HepG2 (cell line): Measurements from ENCODE around the gene RPL23. TPM values are rescaled to one million over a fixed set of nuclear protein-coding genes. Genes with fewer than 3 reads are reported as not detected.

ENCODE experiments used
- ADNP ChIP-seq: sonication (generic); formaldehyde crosslinking; IDR thresholded peaks from 2 replicates; pipeline ENCODE4 v1.4.0; 2020; ENCODE audit warnings: missing genetic modification reagents
- AHR ChIP-seq: IDR thresholded peaks from 2 replicates; pipeline ENCODE4 v1.6.1; 2018; ENCODE audit warnings: missing genetic modification reagents, missing compliant biosample characterization
- CSRNP2 ChIP-seq: sonication (generic); formaldehyde crosslinking; conservative IDR thresholded peaks from 2 replicates; pipeline ENCODE4 v1.8.0; 2022; ENCODE audit warnings: low read depth, missing genetic modification reagents
- DZIP1 ChIP-seq: sonication (generic); formaldehyde crosslinking; IDR thresholded peaks from 2 replicates; pipeline ENCODE4 v1.5.0; 2020; ENCODE audit warnings: mild to moderate bottlenecking, missing genetic modification reagents
- E2F2 ChIP-seq: sonication (generic); formaldehyde crosslinking; IDR thresholded peaks from 2 replicates; pipeline ENCODE4 v1.4.0; 2020; ENCODE audit warnings: missing genetic modification reagents, borderline replicate concordance
- HCFC1 ChIP-seq: fragments of 150-350 bp; IDR thresholded peaks from 2 replicates; pipeline ENCODE4 v1.6.1; 2014; ENCODE audit warnings: low read depth, low read length
- MEIS1 ChIP-seq: sonication (generic); formaldehyde crosslinking; IDR thresholded peaks from 2 replicates; pipeline ENCODE4 v1.9.0; 2021; ENCODE audit warnings: mild to moderate bottlenecking, missing genetic modification reagents, moderate library complexity, borderline replicate concordance
- PCBP1 ChIP-seq: fragments of 200-400 bp; formaldehyde crosslinking; IDR thresholded peaks from 2 replicates; pipeline ENCODE4 v1.6.1; 2017; ENCODE audit warnings: mild to moderate bottlenecking, low read depth, low read length, borderline replicate concordance
- SNAPC2 ChIP-seq: sonication (generic); formaldehyde crosslinking; IDR thresholded peaks from 2 replicates; pipeline ENCODE4 v1.8.1; 2022; ENCODE audit warnings: mild to moderate bottlenecking, missing genetic modification reagents
- TOPORS ChIP-seq: sonication (generic); formaldehyde crosslinking; IDR thresholded peaks from 2 replicates; pipeline ENCODE4 v1.8.0; 2023; ENCODE audit warnings: mild to moderate bottlenecking, missing genetic modification reagents
- XRCC5 ChIP-seq: fragments of 200-400 bp; formaldehyde crosslinking; optimal IDR thresholded peaks from 2 replicates; pipeline ENCODE3; 2017; ENCODE audit warnings: mild to moderate bottlenecking, low read length
- ZHX2 ChIP-seq, 2 experiments: sonication (generic) in 1 of 2; formaldehyde crosslinking in 1 of 2; IDR thresholded peaks; 2 replicates each; pipeline versions ENCODE4 v1.6.1 to v1.9.0; 2014 to 2022; ENCODE audit warnings: antibody characterized with exemption in 1 of 2, borderline replicate concordance in 1 of 2, inconsistent platforms in 1 of 2, low read depth in 1 of 2, missing genetic modification reagents in 1 of 2
- ZNF224 ChIP-seq: sonication (generic); formaldehyde crosslinking; IDR thresholded peaks from 2 replicates; pipeline ENCODE4 v1.5.0; 2020; ENCODE audit warnings: mild to moderate bottlenecking, missing genetic modification reagents
- ZNF550 ChIP-seq: sonication (generic); formaldehyde crosslinking; IDR thresholded peaks from 2 replicates; pipeline ENCODE4 v1.4.0; 2020; ENCODE audit warnings: mild to moderate bottlenecking, missing genetic modification reagents, borderline replicate concordance
- ZNF619 ChIP-seq: sonication (generic); formaldehyde crosslinking; IDR thresholded peaks from 2 replicates; pipeline ENCODE4 v1.4.0; 2020; ENCODE audit warnings: mild to moderate bottlenecking, missing genetic modification reagents
- ZNF790 ChIP-seq: sonication (generic); formaldehyde crosslinking; IDR thresholded peaks from 2 replicates; pipeline ENCODE4 v1.8.0; 2022; ENCODE audit warnings: missing genetic modification reagents, mild to moderate bottlenecking, borderline replicate concordance
- polyA plus RNA-seq, 8 experiments: library from polyadenylated mRNA; depleted of rRNA in 3 of 8; stranded (reverse) in 7 of 8; unstranded in 1 of 8; fragments of >200 nt; fragmentation: Illumina TruSeq in 4 of 8; extraction: Trizol in 4 of 8; gene quantifications; 2 replicates each; pipeline versions ENCODE4 v1.2.1 to v1.2.3, GENCODE V29; 2011 to 2016; ENCODE audit warnings: low read depth in 4 of 8, missing spikeins in 1 of 8, mixed read lengths in 1 of 8; ENCODE audit not compliant: insufficient read depth in 1 of 8
- total RNA-seq, 5 experiments: library from RNA; depleted of rRNA; stranded (reverse); fragments of >200 nt; fragmentation: Illumina TruSeq; extraction: Trizol; gene quantifications; 2 replicates each; pipeline ENCODE4 v1.2.3, GENCODE V29; 2016; ENCODE audit warnings: low read depth in 1 of 5

The RPL23 gene
- total and polyA plus RNA-seq, 2 of the 13 experiments (the other 11 are each of a cell fraction or from before 2014, with no cell fraction given) = 2,790 to 4,860 TPM

- no peak for TF ChIP-seq CSRNP2 (CRISPR knock-in tag)
- no peak for TF ChIP-seq ZNF224 (CRISPR knock-in tag)
- peak; percentile 97 for TF ChIP-seq PCBP1
- TF ChIP-seq ZHX2 (IDR thresholded peaks at IDR 0.05; ENCODE audit: low read depth) = no peak
- TF ChIP-seq ZHX2 (CRISPR knock-in tag; IDR thresholded peaks at IDR 0.05; ENCODE audit: borderline replicate concordance) = no peak
- TF ChIP-seq ADNP (CRISPR knock-in tag) = no peak
- peak; percentile 53 for TF ChIP-seq XRCC5
- TF ChIP-seq ZNF790 (CRISPR knock-in tag) = no peak; the same call in 1 of the 2 replicates
- no peak for TF ChIP-seq DZIP1
- no peak for TF ChIP-seq MEIS1 (CRISPR knock-in tag)
- TF ChIP-seq HCFC1 = no peak
- TF ChIP-seq ZNF550 (CRISPR knock-in tag) = no peak; the same call in 1 of the 2 replicates
- no peak for TF ChIP-seq AHR (CRISPR knock-in tag)
- TF ChIP-seq ZNF619 (CRISPR knock-in tag) = no peak
- TF ChIP-seq E2F2 = no peak
- no peak; the same call in 1 of the 2 replicates for TF ChIP-seq TOPORS (CRISPR knock-in tag)
- peak; percentile 67; the same call in 1 of the 2 replicates for TF ChIP-seq SNAPC2 (CRISPR knock-in tag)
Observed at GRCh38 chr17:38870259-38871165, 17.0 kb upstream of the RPL23 start (continued).
